Measurements from ENCODE around the gene ZNF628. TPM values are rescaled to one million over a fixed set of nuclear protein-coding genes. Genes with fewer than 3 reads are reported as not detected.
A peak's percentile ranks its signal among the peaks of the same experiment; 100 is the strongest.

The ZNF628 gene
- total and polyA plus RNA-seq, 2 donors (not counting 1 experiment from before 2014, with no cell fraction given) = 13.3 to 18.3 TPM

DNA sequence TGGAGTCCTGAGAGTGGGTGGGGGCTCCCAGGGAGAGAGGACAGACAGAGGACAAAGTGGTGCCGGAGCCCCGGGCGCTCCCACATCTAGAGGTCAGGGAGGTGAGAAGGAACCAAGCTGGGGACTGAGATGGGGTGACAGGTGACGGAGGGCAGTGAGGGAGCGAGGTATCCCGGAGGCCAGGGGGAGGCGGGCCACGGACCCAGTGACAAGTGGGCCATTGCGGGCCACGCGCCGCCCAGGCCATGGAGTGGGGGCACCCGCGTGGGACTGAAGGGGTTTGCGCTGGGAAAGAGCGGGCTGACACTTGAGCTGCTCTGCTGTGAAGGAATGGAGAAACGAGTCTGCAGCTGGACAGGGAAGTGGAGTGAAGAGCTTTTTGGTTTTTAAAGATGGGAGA, 2.6 kb downstream of the ZNF628 start:
- intact Hi-C loops (cut with micrococcal nuclease) = no loop called here
- Histone ChIP-seq H3K4me3 (ENCODE audit: control extremely low read depth in 1 of 5, extremely low read depth in 1 of 5, insufficient read depth in 1 of 5, low read depth in 2 of 5, low read length in 4 of 5) (no peak overlapping the region), H3K79me2 (ENCODE audit: control insufficient read depth, insufficient read depth, low read length) (peaks cover 34% of the 10 kb centered on the region), H3K4me2 (replicated peaks; ENCODE audit: low read depth, low read length, poor library complexity, severe bottlenecking) (no peak overlapping the region), H3K27me3 (replicated peaks in 1 of 4; ENCODE audit: control extremely low read depth in 1 of 4, control insufficient read depth in 3 of 4, insufficient read depth in 4 of 4, low read length in 3 of 4) (no peaks in the 10 kb centered on the region), H2AFZ (ENCODE audit: insufficient read depth, low read depth, low read length, poor library complexity, severe bottlenecking) (no peak overlapping the region), H3K27ac (ENCODE audit: low read length in 2 of 2) (no peak overlapping the region), H3K4me1 (ENCODE audit: control insufficient read depth in 2 of 2, insufficient read depth in 2 of 2, low read length in 2 of 2) (peaks cover 20 to 28% of the 10 kb centered on the region in 2 donors), H3K9ac (ENCODE audit: low read length) (no peak overlapping the region), H4K20me1 (ENCODE audit: control insufficient read depth, insufficient read depth, low read length, poor library complexity, severe bottlenecking) (peaks cover 33% of the 10 kb centered on the region), H3K36me3 (replicated peaks in 1 of 2; ENCODE audit: control extremely low read depth in 1 of 2, control insufficient read depth in 1 of 2, extremely low read depth in 1 of 2, insufficient read depth in 2 of 2, low read length in 1 of 2) (peaks cover 0 to 2% of the 10 kb centered on the region in 2 experiments), H3K9me3 (ENCODE audit: control extremely low read depth in 1 of 3, control insufficient read depth in 2 of 3, insufficient read depth in 1 of 3, low read length in 2 of 3) (no peaks in the 10 kb centered on the region)
- CTCF ChIA-PET = interaction anchor here (1.8 to 2.2 kb wide), 2 partner anchors 11 to 25 kb away, joined by 7 to 9 read pairs; no protein-coding TSS in a partner anchor
- WGBS (ENCODE audit: insufficient coverage) = 95% methylated on average over 16 of the region's 17 CpGs
- Mint-ChIP-seq H3K9me3 (ENCODE audit: insufficient read depth) (no peaks in the 10 kb centered on the region), H3K4me1 (peaks cover 34% of the 10 kb centered on the region), H3K4me3 (peak overlapping the region; percentile 69), H3K27me3 (no peaks in the 10 kb centered on the region), H3K27ac (peak overlapping the region; percentile 32)
- ATAC-seq (ENCODE audit: low read depth) = no peak
- TF ChIP-seq, protein P1, sequence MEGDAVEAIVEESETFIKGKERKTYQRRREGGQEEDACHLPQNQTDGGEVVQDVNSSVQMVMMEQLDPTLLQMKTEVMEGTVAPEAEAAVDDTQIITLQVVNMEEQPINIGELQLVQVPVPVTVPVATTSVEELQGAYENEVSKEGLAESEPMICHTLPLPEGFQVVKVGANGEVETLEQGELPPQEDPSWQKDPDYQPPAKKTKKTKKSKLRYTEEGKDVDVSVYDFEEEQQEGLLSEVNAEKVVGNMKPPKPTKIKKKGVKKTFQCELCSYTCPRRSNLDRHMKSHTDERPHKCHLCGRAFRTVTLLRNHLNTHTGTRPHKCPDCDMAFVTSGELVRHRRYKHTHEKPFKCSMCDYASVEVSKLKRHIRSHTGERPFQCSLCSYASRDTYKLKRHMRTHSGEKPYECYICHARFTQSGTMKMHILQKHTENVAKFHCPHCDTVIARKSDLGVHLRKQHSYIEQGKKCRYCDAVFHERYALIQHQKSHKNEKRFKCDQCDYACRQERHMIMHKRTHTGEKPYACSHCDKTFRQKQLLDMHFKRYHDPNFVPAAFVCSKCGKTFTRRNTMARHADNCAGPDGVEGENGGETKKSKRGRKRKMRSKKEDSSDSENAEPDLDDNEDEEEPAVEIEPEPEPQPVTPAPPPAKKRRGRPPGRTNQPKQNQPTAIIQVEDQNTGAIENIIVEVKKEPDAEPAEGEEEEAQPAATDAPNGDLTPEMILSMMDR (IDR thresholded peaks at IDR 0.05) = no peak
- TF ChIP-seq EZH2 (IDR thresholded peaks at IDR 0.05; ENCODE audit: borderline replicate concordance, insufficient read depth, low read depth, low read length, poor library complexity, severe bottlenecking) = no peak
- DNase-seq = no peak
- POLR2A ChIA-PET = no interaction called here

- H3K4me2 ChIP-seq (replicated peaks; ENCODE audit: low read depth, low read length, poor library complexity, severe bottlenecking) = no peak overlapping the region
- H2AFZ ChIP-seq (ENCODE audit: insufficient read depth, low read depth, low read length, poor library complexity, severe bottlenecking) = no peak overlapping the region
- H3K9me3 ChIP-seq (ENCODE audit: control extremely low read depth in 1 of 3, control insufficient read depth in 2 of 3, insufficient read depth in 1 of 3, low read length in 2 of 3) = no peaks in the 10 kb centered on the region
- TF ChIP-seq EZH2 (IDR thresholded peaks at IDR 0.05; ENCODE audit: borderline replicate concordance, insufficient read depth, low read depth, low read length, poor library complexity, severe bottlenecking) = no peak
- TF ChIP-seq, protein P1 (IDR thresholded peaks at IDR 0.05) = no peak
- Mint-ChIP-seq H3K27ac (peak overlapping the region; percentile 47), H3K4me1 (peaks cover 38% of the 10 kb centered on the region), H3K9me3 (ENCODE audit: insufficient read depth) (no peaks in the 10 kb centered on the region), H3K27me3 (no peaks in the 10 kb centered on the region), H3K4me3 (peak overlapping the region; percentile 18)
- ChIA-PET POLR2A (no interaction called here), CTCF (interaction anchor here (0.7 to 2.2 kb wide), 3 partner anchors 12 to 24 kb away, joined by 3 to 9 read pairs (median 7); no protein-coding TSS in a partner anchor)
- no peaks in the 10 kb centered on the region for H3K27me3 ChIP-seq (replicated peaks in 1 of 4; ENCODE audit: control extremely low read depth in 1 of 4, control insufficient read depth in 3 of 4, insufficient read depth in 4 of 4, low read length in 3 of 4)
- H3K4me3 ChIP-seq (ENCODE audit: control extremely low read depth in 1 of 5, extremely low read depth in 1 of 5, insufficient read depth in 1 of 5, low read depth in 2 of 5, low read length in 4 of 5) = no peak overlapping the region
- ATAC-seq (ENCODE audit: low read depth) (no peak), DNase-seq (no peak)
- peaks cover 39% of the 10 kb centered on the region for H4K20me1 ChIP-seq (ENCODE audit: control insufficient read depth, insufficient read depth, low read length, poor library complexity, severe bottlenecking)
- WGBS (ENCODE audit: insufficient coverage) = 72% methylated on average over 13 of the region's 15 CpGs
- no peak overlapping the region for H3K9ac ChIP-seq (ENCODE audit: low read length)
- peaks cover 34% of the 10 kb centered on the region for H3K79me2 ChIP-seq (ENCODE audit: control insufficient read depth, insufficient read depth, low read length)
- H3K27ac ChIP-seq (ENCODE audit: low read length in 2 of 2) = no peak overlapping the region
- intact Hi-C loops (cut with micrococcal nuclease) = no loop called here
- H3K36me3 ChIP-seq (replicated peaks in 1 of 2; ENCODE audit: control extremely low read depth in 1 of 2, control insufficient read depth in 1 of 2, extremely low read depth in 1 of 2, insufficient read depth in 2 of 2, low read length in 1 of 2) = peaks cover 0 to 2% of the 10 kb centered on the region in 2 experiments
- H3K4me1 ChIP-seq (ENCODE audit: control insufficient read depth in 2 of 2, insufficient read depth in 2 of 2, low read length in 2 of 2) = peaks cover 25 to 34% of the 10 kb centered on the region in 2 donors
These were observed 3.2 kb downstream of the ZNF628 start for GRCh38 chr19:55479451-55480230.
